GM12878 (cell line): ENCODE measurements around the gene MBNL1.

ENCODE experiments used
- CBFB ChIP-seq: IDR thresholded peaks from 2 replicates; pipeline ENCODE4 v1.6.1; 2016; ENCODE audit warnings: antibody characterized with exemption, low read depth
- CTCF ChIP-seq, 3 experiments: IDR thresholded peaks in 2 of 3; conservative IDR thresholded peaks in 1 of 3; 2 replicates each; pipeline ENCODE4 v1.5.1; 2011; ENCODE audit warnings: low read depth in 3 of 3, low read length in 3 of 3, mild to moderate bottlenecking in 3 of 3, control low read depth in 2 of 3, moderate library complexity in 2 of 3, inconsistent platforms in 1 of 3, mixed read lengths in 1 of 3; ENCODE audit not compliant: control insufficient read depth in 2 of 3, insufficient read depth in 1 of 3; ENCODE audit errors: extremely low read depth in 1 of 3
- EP300 ChIP-seq, 2 experiments: fragments of 150-350 bp in 1 of 2; IDR thresholded peaks; 2 replicates each; pipeline ENCODE4 v1.6.1; 2011 to 2012; ENCODE audit warnings: low read depth in 2 of 2, low read length in 2 of 2, borderline replicate concordance in 1 of 2, improper control_type of control experiment in 1 of 2, inconsistent platforms in 1 of 2; ENCODE audit not compliant: control insufficient read depth in 1 of 2
- EZH2 ChIP-seq: IDR thresholded peaks from 2 replicates; pipeline ENCODE4 v1.6.1; 2012; ENCODE audit warnings: low read depth, mild to moderate bottlenecking, control low read depth, inconsistent platforms, low read length, borderline replicate concordance; ENCODE audit not compliant: control insufficient read depth
- HCFC1 ChIP-seq: fragments of 150-350 bp; IDR thresholded peaks from 2 replicates; pipeline ENCODE4 v1.6.1; 2014; ENCODE audit warnings: low read length
- HDAC6 ChIP-seq: fragments of 200-600 bp; sonication (generic); IDR thresholded peaks from one replicate; pipeline ENCODE4 v1.8.0; 2017; ENCODE audit warnings: antibody characterized with exemption; ENCODE audit not compliant: unreplicated experiment
- KAT2A ChIP-seq: conservative IDR thresholded peaks from 2 replicates; pipeline ENCODE4 v1.6.1; 2011; ENCODE audit warnings: low read depth, low read length; ENCODE audit not compliant: control insufficient read depth
- TAF1 ChIP-seq: IDR thresholded peaks from 2 replicates; pipeline ENCODE4 v1.6.1; 2011; ENCODE audit warnings: mild to moderate bottlenecking, low read depth, low read length, borderline replicate concordance
- YY1 ChIP-seq: IDR thresholded peaks from 2 replicates; pipeline ENCODE4 v1.6.1; 2011; ENCODE audit warnings: low read depth, mild to moderate bottlenecking, low read length
- ZBED1 ChIP-seq: IDR thresholded peaks from 2 replicates; pipeline ENCODE4 v1.6.1; 2016; ENCODE audit warnings: borderline replicate concordance
- ZNF217 ChIP-seq: fragments of 450-650 bp; IDR thresholded peaks from 2 replicates; pipeline ENCODE4 v1.6.1; 2017; ENCODE audit warnings: antibody characterized with exemption, mild to moderate bottlenecking
- ZNF592 ChIP-seq: fragments of 450-650 bp; IDR thresholded peaks from 2 replicates; pipeline ENCODE4 v1.6.1; 2017; ENCODE audit warnings: mild to moderate bottlenecking, moderate library complexity

- TF ChIP-seq YY1: no peak
- TF ChIP-seq CTCF (IDR thresholded peaks at IDR 0.05 in 2 of 3, conservative IDR thresholded peaks at IDR 0.05 in 1 of 3; ENCODE audit: control insufficient read depth in 2 of 3, extremely low read depth in 1 of 3, insufficient read depth in 1 of 3, low read depth in 3 of 3, low read length in 3 of 3): no peak
- no peak for TF ChIP-seq TAF1
- TF ChIP-seq HCFC1: no peak
- TF ChIP-seq ZBED1: peak; percentile 51; the same call in 1 of the 2 replicates
- 0 out of 2 replicates have a peak, but pooled peaks have one; percentile 15 for TF ChIP-seq ZNF592
- TF ChIP-seq EZH2: no peak
- TF ChIP-seq CBFB: peak; percentile 92
- no peak for TF ChIP-seq HDAC6
- no peak for TF ChIP-seq KAT2A
- TF ChIP-seq EP300 (IDR thresholded peaks at IDR 0.05; ENCODE audit: borderline replicate concordance in 1 of 2, control insufficient read depth in 1 of 2, low read depth in 2 of 2, low read length in 2 of 2): peak; percentile 90
- no peak for TF ChIP-seq ZNF217
Observed at GRCh38 chr3:152356870-152357276, 88.1 kb downstream of the MBNL1 start.
